Astrocyte of the hippocampus (primary cell): ENCODE measurements around the gene WFDC5.

ENCODE experiments used
- DNase-seq: peaks from one replicate; pipeline ENCODE4 v3.0.0; 2011; ENCODE audit warnings: low read depth, low spot score

WFDC5 gene

DNA sequence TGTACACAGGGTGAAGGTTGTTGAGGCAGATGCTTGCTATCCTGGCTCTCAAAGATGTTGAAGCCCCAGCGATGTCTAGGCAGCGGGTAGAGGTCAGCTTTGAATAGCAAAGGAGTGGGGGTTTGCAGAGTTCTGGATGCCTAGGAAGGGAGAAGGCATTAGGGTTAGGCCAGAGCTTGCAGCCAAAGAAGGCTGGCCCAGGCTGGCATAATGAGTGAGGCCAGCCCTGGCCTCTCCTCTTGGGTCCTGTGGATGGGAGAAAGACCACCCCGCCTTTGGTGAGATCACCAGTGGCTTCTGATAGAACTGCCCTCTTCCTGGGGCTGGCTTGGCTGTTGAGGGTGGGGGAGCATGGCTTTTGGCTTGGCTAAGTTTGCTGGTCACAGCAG lies 406 bp upstream of the WFDC5 start:
- no peak for DNase-seq

DNA sequence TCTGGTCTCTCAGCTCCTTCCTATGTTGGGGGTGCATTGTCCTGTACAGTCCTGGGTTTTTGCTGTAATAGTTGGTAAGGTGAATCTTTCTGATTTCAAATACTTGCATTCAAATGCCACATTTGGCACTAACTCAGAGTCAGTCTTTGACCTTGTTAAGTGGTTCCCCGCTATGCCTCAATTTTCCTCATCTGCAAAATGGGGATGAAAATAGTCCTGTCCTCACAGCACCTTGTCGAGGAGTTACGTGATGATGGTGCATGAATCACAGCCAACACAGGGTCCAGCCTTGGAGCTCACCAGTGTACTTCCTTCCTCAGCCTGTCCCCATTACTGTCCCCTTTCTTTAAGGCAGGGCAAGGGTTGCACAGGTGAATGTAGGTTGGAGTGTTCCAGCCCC lies 1.1 kb downstream of the WFDC5 start:
- no peak for DNase-seq

DNA sequence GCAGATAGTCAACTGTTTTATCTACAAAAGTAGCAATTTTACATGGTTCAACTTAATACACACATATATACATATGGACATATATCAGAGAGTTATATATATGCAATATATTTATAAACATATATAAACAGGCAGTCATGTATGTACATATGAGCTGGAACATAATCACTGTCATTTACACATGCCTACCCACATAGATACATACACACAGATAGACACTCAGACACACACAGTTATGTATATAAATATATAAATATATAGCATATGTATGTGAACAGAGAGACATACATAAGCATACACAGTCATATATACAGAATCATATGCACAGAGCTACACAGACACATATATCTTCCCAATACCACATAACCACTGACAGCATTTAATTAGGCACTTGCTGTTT lies 2.2 kb downstream of the WFDC5 start:
- DNase-seq, result no peak

- DNase-seq, result no peak
Measured at GRCh38 chr20:45111799-45112471, 3.0 kb downstream of the WFDC5 start.

DNA sequence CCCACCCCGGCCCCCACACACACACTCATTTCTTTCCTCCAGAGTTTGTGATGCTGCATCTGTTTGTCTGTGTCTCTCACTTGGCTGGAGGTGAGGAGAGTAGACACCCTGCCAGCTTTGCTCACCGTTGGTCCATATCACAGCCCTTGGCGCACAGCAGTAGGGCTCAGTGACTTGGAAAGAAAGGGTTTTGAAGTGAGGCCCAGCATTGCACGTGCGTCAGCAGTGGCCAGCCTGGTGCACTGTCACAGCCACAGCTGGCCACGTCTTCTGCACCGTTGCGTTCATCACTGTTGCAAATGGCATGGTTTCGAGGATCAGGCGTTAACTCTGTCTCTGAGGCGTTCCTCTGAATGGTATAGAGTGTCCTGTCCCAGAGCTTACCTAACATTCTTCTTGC lies 3.7 kb downstream of the WFDC5 start:
- DNase-seq, result no peak

DNA sequence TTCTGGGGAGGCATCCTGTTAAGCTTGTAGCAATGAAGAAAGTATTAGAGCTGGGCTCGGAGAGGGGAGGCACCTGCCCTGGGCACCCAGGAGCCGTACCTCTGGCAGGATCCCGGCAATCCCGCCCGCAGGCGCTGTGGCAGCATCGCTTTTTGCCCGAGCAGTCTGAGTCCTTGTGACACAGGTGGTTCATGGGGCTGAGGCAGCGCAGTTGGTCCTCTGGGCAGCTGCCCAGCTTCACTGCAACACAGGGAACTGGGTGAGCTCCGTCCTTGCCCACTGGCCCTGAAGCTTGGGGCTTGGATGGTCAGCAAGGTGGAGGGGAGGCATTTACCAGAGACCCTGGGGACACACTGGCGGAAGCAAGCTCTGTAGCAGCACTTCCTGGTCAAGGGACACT lies 4.7 kb downstream of the WFDC5 start:
- no peak for DNase-seq

DNA sequence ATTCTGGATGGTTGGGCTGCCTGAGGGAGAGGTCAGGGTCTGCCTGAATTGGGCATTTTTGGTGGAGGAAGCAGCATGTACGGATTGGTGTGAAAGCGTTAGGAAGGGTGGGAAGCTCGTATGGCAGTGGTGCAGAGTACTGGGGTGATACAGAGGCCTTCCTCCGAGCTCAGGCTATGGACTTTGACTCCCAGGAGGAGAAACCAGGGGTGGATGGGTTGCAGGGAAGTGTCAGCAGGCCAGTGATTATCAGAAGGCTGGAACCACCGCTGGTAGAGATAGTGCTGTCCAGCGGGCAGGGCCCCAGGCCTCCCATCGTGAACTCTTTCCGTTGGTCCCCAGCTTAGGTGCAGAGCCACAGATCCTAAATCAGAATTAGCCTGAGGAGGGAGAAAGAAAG lies 5.3 kb downstream of the WFDC5 start:
- DNase-seq, result no peak

DNA sequence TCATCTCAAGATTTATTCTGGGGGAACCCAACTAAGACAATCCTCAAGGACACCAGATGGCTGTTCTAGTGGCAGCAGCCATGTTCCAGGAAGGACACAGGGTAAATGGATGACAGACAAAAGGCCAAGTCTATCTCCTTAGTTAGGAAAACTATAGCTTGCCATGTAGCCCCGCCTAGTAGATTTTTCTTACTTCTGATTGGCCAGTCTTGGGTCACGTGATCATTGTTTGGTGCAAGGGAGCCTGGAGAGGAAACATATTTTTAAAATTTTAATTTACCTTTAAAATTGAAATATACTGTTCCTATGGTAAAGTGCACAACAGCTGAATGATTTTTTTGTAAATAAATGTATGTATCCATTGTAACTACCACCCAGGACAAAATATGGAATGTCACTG lies 9.7 kb downstream of the WFDC5 start:
- no peak for DNase-seq

- DNase-seq, result peak; percentile 89
Measured at GRCh38 chr20:45104786-45105185, 10.2 kb downstream of the WFDC5 start.

- no peak for DNase-seq
Measured at GRCh38 chr20:45103072-45103471, 11.9 kb downstream of the WFDC5 start.

GRCh38 chr20:45101333-45101850 lies 13.6 kb downstream of the WFDC5 start:
- no peak for DNase-seq

GRCh38 chr20:45100563-45101245 lies 14.3 kb downstream of the WFDC5 start, which contains the start of gene KCNS1:
Gene KCNS1 (minus strand): TSS chr20:45101127. CDS start chr20:45099236, 1,891 bp downstream.
- DNase-seq, result peak; percentile 53

- DNase-seq, result peak; percentile 57
Measured at GRCh38 chr20:45098103-45098773, 16.7 kb downstream of the WFDC5 start.

- DNase-seq, result peak; percentile 66
Measured at GRCh38 chr20:45097485-45098102, 17.4 kb downstream of the WFDC5 start.

- no peak for DNase-seq
Measured at GRCh38 chr20:45096781-45097180, 18.2 kb downstream of the WFDC5 start.

- peak; percentile 79 for DNase-seq
Measured at GRCh38 chr20:45095805-45096238, 19.2 kb downstream of the WFDC5 start.

DNA sequence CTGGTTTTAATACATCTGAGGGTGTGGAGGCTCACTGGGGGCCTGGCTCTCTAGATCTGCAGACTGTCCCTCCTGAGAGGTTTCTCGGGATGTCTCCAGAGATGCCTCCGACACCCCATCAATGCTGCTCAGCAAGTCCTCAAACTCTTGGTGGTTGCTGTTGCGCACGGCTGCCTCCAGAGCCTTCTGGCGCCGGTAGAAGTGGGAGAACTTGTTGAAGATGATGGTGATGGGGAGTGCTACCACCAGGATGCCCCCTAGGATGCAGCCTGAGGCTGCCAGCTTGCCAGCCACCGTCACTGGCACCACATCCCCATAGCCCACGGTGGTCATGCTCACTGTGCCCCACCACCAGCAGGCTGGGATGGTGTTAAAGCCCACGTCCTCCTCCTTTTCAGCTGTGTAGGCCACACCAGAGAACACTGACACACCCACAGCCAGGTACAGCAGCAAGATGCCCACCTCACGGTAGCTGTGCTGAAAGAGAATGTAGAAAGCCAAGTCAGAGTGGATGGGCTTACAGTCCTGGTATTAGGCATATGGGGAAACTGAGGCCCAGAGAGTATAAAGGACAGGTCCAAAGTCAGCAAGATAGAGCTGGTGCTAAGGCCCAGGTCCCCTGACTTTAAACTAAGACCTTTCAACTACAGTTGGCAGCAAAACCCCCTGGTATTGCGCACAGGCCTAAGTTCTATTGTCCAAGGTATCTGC lies 20.0 kb downstream of the WFDC5 start:
- no peak for DNase-seq

DNA sequence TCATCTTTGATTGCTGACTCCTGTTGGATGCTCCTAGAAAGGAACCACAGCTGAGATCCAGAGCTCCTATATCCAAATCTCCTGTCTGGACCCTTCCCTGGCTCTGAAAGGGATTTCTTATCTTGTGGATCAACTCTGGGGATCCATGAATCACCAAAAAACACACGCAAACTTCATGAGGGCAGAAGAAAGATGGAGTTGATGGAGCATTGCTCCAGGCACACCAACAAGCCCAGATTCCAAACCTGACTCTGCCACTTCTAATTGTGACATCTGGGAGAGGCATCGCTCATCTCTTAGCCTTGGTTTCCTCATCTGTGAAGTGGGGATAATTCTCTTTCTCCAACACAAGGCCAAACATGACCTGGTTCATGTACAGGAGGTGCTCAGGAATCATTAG lies 20.8 kb downstream of the WFDC5 start:
- DNase-seq, result no peak

DNA sequence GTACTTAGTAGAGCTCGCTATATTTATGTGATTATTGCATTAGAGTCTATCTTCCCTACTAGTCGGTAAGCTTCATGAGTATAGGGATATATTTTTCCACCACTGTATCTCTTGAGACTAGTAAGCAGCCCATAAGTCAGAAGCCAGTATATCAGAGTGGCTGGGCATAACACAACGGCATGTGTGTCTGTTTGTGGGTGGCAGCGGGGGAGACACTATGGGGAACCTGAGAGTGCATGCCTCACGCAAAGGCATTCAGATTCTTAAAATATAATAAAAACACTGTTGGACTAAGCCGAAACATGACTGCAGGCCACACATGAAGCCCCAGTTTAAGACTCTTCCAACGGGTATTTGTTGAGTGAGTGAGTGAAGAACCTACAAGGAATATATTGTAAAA lies 22.1 kb downstream of the WFDC5 start:
- DNase-seq, result no peak

- DNase-seq, result no peak
Measured at GRCh38 chr20:45091366-45091765, 23.6 kb downstream of the WFDC5 start.

GRCh38 chr20:45090481-45090880 lies 24.5 kb downstream of the WFDC5 start:
- DNase-seq, result no peak
